Measurements from ENCODE around the gene RAB3GAP1. TPM values are rescaled to one million over a fixed set of nuclear protein-coding genes. Genes with fewer than 3 reads are reported as not detected.

The RAB3GAP1 gene
- total RNA-seq, 1 donor from 2014 or later: 46.7 TPM

- DNase-seq (ENCODE audit: extremely low spot score, unreplicated experiment): no peak
- Mint-ChIP-seq H3K27ac (ENCODE audit: unreplicated experiment) (no peak overlapping the region), H3K27me3 (ENCODE audit: unreplicated experiment) (no peaks in the 10 kb centered on the region), H3K9me3 (ENCODE audit: unreplicated experiment) (peaks cover 16% of the 10 kb centered on the region), H3K36me3 (ENCODE audit: unreplicated experiment) (peaks cover 59% of the 10 kb centered on the region), H3K4me1 (ENCODE audit: unreplicated experiment) (no peaks in the 10 kb centered on the region), H3K4me3 (ENCODE audit: unreplicated experiment) (no peak overlapping the region)
- no peak for TF ChIP-seq CTCF (IDR thresholded peaks at IDR 0.05)
Measured at GRCh38 chr2:135174049-135174809, 122.1 kb downstream of the RAB3GAP1 start.

- Mint-ChIP-seq H3K27ac (ENCODE audit: unreplicated experiment) (no peak overlapping the region), H3K27me3 (ENCODE audit: unreplicated experiment) (no peaks in the 10 kb centered on the region), H3K4me3 (ENCODE audit: unreplicated experiment) (no peak overlapping the region), H3K9me3 (ENCODE audit: unreplicated experiment) (peaks cover 16% of the 10 kb centered on the region), H3K36me3 (ENCODE audit: unreplicated experiment) (peaks cover 54% of the 10 kb centered on the region), H3K4me1 (ENCODE audit: unreplicated experiment) (no peaks in the 10 kb centered on the region)
- no peak for DNase-seq (ENCODE audit: extremely low spot score, unreplicated experiment)
- TF ChIP-seq CTCF (IDR thresholded peaks at IDR 0.05): no peak
Measured at GRCh38 chr2:135174810-135175093, 122.7 kb downstream of the RAB3GAP1 start.

- DNase-seq (ENCODE audit: extremely low spot score, unreplicated experiment): no peak
- no peak overlapping the region for H3K4me3 Mint-ChIP-seq (ENCODE audit: unreplicated experiment)
- no peaks in the 10 kb centered on the region for H3K4me1 Mint-ChIP-seq (ENCODE audit: unreplicated experiment)
- H3K27me3 Mint-ChIP-seq (ENCODE audit: unreplicated experiment): no peaks in the 10 kb centered on the region
- TF ChIP-seq CTCF (IDR thresholded peaks at IDR 0.05): no peak
- no peak overlapping the region for H3K27ac Mint-ChIP-seq (ENCODE audit: unreplicated experiment)
- peaks cover 16% of the 10 kb centered on the region for H3K9me3 Mint-ChIP-seq (ENCODE audit: unreplicated experiment)
- H3K36me3 Mint-ChIP-seq (ENCODE audit: unreplicated experiment): peaks cover 51% of the 10 kb centered on the region
Measured at GRCh38 chr2:135175177-135175576, 123.1 kb downstream of the RAB3GAP1 start.

GRCh38 chr2:135179689-135180088, 127.6 kb downstream of the RAB3GAP1 start:
- DNase-seq (ENCODE audit: extremely low spot score, unreplicated experiment): no peak
- no peaks in the 10 kb centered on the region for H3K4me1 Mint-ChIP-seq (ENCODE audit: unreplicated experiment)
- H3K9me3 Mint-ChIP-seq (ENCODE audit: unreplicated experiment): peaks cover 16% of the 10 kb centered on the region
- TF ChIP-seq CTCF (IDR thresholded peaks at IDR 0.05): no peak
- H3K27ac Mint-ChIP-seq (ENCODE audit: unreplicated experiment): no peak overlapping the region
- no peak overlapping the region for H3K4me3 Mint-ChIP-seq (ENCODE audit: unreplicated experiment)
- peaks cover 24% of the 10 kb centered on the region for H3K36me3 Mint-ChIP-seq (ENCODE audit: unreplicated experiment)
- H3K27me3 Mint-ChIP-seq (ENCODE audit: unreplicated experiment): no peaks in the 10 kb centered on the region

GRCh38 chr2:135182190-135182589, 130.1 kb downstream of the RAB3GAP1 start:
- Mint-ChIP-seq H3K4me1 (ENCODE audit: unreplicated experiment) (no peaks in the 10 kb centered on the region), H3K9me3 (ENCODE audit: unreplicated experiment) (peaks cover 6% of the 10 kb centered on the region), H3K27me3 (ENCODE audit: unreplicated experiment) (no peaks in the 10 kb centered on the region), H3K36me3 (ENCODE audit: unreplicated experiment) (peaks cover 5% of the 10 kb centered on the region), H3K4me3 (ENCODE audit: unreplicated experiment) (no peak overlapping the region), H3K27ac (ENCODE audit: unreplicated experiment) (no peak overlapping the region)
- no peak for TF ChIP-seq CTCF (IDR thresholded peaks at IDR 0.05)
- DNase-seq (ENCODE audit: extremely low spot score, unreplicated experiment): no peak
